NCI-H1436 (cell line): ENCODE measurements around the gene LILRA1.
"Not testable (repeated sequence)": the region's sequence is repeated elsewhere in the genome, so short reads cannot be mapped to it uniquely, and the experiment has no call there.

Source experiments
- DNase-seq: peaks from one replicate; lab custom pipeline; 2025; lab: John Stamatoyannopoulos, UW

The LILRA1 gene

GRCh38 chr19:54593445-54593844 is at the start of gene LILRA1:
LILRA1 (plus strand) TSS chr19:54593632; CDS start chr19:54594245, 613 bp downstream.
- not testable (repeated sequence) for DNase-seq

GRCh38 chr19:54548806-54549205 is 44.6 kb upstream of the LILRA1 start:
- DNase-seq: no peak

GRCh38 chr19:54549224-54549623 is 44.2 kb upstream of the LILRA1 start:
- DNase-seq: no peak

- DNase-seq: no peak
Observed at GRCh38 chr19:54551293-54551692, 42.1 kb upstream of the LILRA1 start.

- DNase-seq: no peak
Observed at GRCh38 chr19:54551950-54552912, 41.2 kb upstream of the LILRA1 start.

GRCh38 chr19:54552913-54553310 is 40.5 kb upstream of the LILRA1 start:
- DNase-seq: no peak

GRCh38 chr19:54554006-54554405 is 39.4 kb upstream of the LILRA1 start:
- no peak for DNase-seq

- no peak for DNase-seq
Observed at GRCh38 chr19:54554896-54555295, 38.5 kb upstream of the LILRA1 start.

- DNase-seq: no peak
Observed at GRCh38 chr19:54556194-54556593, 37.2 kb upstream of the LILRA1 start.

- no peak for DNase-seq
Observed at GRCh38 chr19:54558339-54558738, 35.1 kb upstream of the LILRA1 start.

- no peak for DNase-seq
Observed at GRCh38 chr19:54560881-54561385, 32.5 kb upstream of the LILRA1 start.

GRCh38 chr19:54561840-54562239 is 31.6 kb upstream of the LILRA1 start:
- DNase-seq: no peak

GRCh38 chr19:54563206-54563605 is 30.2 kb upstream of the LILRA1 start:
- not testable (repeated sequence) for DNase-seq

- no peak for DNase-seq
Observed at GRCh38 chr19:54570316-54570715, 23.1 kb upstream of the LILRA1 start.

GRCh38 chr19:54571715-54572615 is 21.5 kb upstream of the LILRA1 start:
- DNase-seq: not testable (repeated sequence)

- DNase-seq: no peak
Observed at GRCh38 chr19:54572696-54573311, 20.6 kb upstream of the LILRA1 start.

- DNase-seq: no peak
Observed at GRCh38 chr19:54573330-54573872, 20.0 kb upstream of the LILRA1 start, which contains the start of gene LILRA2. LILRA2 (plus strand) TSS chr19:54573790; CDS start chr19:54573879, 89 bp downstream.

GRCh38 chr19:54574051-54574450 is 19.4 kb upstream of the LILRA1 start:
- DNase-seq: no peak

- DNase-seq: no peak
Observed at GRCh38 chr19:54574527-54575056, 18.8 kb upstream of the LILRA1 start.

- DNase-seq: not testable (repeated sequence)
Observed at GRCh38 chr19:54575205-54575604, 18.2 kb upstream of the LILRA1 start.

GRCh38 chr19:54576411-54576976 is 16.9 kb upstream of the LILRA1 start:
- no peak for DNase-seq
